Measurements from ENCODE around the gene TBP.

DNA sequence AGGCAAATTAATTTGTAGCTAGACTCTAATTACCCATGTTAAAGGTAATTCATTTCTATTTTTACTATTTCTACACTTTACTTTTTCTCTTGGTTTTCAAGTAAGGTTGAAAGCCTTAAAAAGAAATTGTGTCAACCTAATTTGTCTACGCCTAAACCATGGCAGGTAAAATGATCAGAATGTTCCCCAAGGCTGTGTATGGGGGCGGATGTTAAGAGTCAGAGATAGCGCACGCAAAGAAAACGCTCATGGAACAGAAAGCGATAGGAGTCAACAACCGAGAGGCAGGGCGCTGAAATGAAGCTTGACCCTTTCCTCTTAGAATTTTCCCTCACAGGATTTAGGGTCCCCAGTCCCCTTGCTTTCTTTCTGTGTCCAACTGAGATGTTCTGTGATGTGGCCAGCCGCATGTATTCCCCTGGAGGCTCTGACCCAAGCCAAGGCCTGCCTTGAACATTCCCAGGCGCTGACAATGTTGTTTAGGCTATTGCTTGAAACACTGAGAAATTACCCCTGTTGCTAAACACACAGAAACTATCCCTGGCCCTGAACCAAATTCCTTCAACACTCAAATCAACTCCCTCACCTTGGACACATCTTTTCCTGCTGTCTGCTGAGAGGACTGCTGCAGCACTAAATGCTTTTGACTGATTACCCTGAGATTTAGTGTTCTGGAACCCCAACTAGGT, 12.0 kb upstream of the TBP start:
- no peak for TF ChIP-seq CTCF (IDR thresholded peaks at IDR 0.05)
- TF ChIP-seq POLR2A (IDR thresholded peaks at IDR 0.05): no peak

Data from transverse colon (tissue), 3 donors.